HCT116 (cell line): ENCODE measurements around the gene DNLZ. TPM values are rescaled to one million over a fixed set of nuclear protein-coding genes. Genes with fewer than 3 reads are reported as not detected.
A peak's percentile ranks its signal among the peaks of the same experiment; 100 is the strongest.

Source experiments
- ATAC-seq: fragments of 200-7000 bp; cut with Tn5 transposase; 2 replicates; pipeline ENCODE4 v1.9.1; 2020; ENCODE audit warnings: mild to moderate bottlenecking, moderate library complexity
- BruUV-seq: library from RNA; stranded (reverse); fragments of 400-500 nt; replicated peaks from 2 replicates; lab custom pipeline; 2021; lab: Mats Ljungman, UMichigan
- CTCF ChIA-PET: fragments of 300-600 bp; sonication (Branson Sonifier 250); formaldehyde crosslinking; loops from one replicate; lab custom pipeline; 2021; ENCODE audit warnings: antibody characterized with exemption; lab: Charles Lee
- POLR2A ChIA-PET: fragments of 300-600, 350-600 bp; sonication (Branson Sonifier 250); formaldehyde crosslinking; loops from one replicate; lab custom pipeline; 2021; ENCODE audit warnings: antibody characterized with exemption; lab: Charles Lee
- RAD21 ChIA-PET, 2 experiments: fragments of 300-600 bp; sonication (Branson Sonifier 250); formaldehyde crosslinking; loops; one replicate each; lab custom pipeline; 2023; ENCODE audit warnings: low total read pairs in 2 of 2; ENCODE audit not compliant: uncharacterized antibody in 2 of 2, unreplicated experiment in 2 of 2, low non-redundant PET in 1 of 2; lab: Charles Lee
- DNase-seq: peaks from one replicate; pipeline ENCODE4 v3.0.0-alpha.2; 2010; ENCODE audit warnings: low read depth, low spot score
- H2AFZ ChIP-seq: fragments of 200-600 bp; shearing (Covaris generic), sonication (generic); 2 replicates; pipeline ENCODE4 v1.6.1; 2017; ENCODE audit warnings: low read depth, mixed run types, mixed read lengths, antibody characterized with exemption, low read length; ENCODE audit not compliant: poor library complexity, severe bottlenecking
- H3K27ac ChIP-seq: 2 replicates; pipeline ENCODE4 v1.5.1; 2012; ENCODE audit warnings: low read depth, low read length
- H3K27me3 ChIP-seq: fragments of 200-600 bp; sonication (generic); 2 replicates; pipeline ENCODE4 v1.6.1; 2016; ENCODE audit warnings: mixed run types, low read length, mixed read lengths; ENCODE audit not compliant: insufficient read depth
- H3K36me3 ChIP-seq, 2 experiments: fragments of 200-500 bp in 1 of 2; fragments of 200-600 bp in 1 of 2; sonication (Bioruptor generic) in 1 of 2; sonication (generic) in 1 of 2; 2 replicates each; pipeline versions ENCODE4 v1.5.1 to v1.6.1; 2014 to 2016; ENCODE audit warnings: low read length in 2 of 2, inconsistent platforms in 1 of 2, mixed read lengths in 1 of 2, mixed run types in 1 of 2; ENCODE audit not compliant: insufficient read depth in 2 of 2, control insufficient read depth in 1 of 2
- H3K4me1 ChIP-seq, 2 experiments: fragments of 200-600 bp in 1 of 2; sonication (generic) in 1 of 2; 2 replicates each; pipeline versions ENCODE4 v1.5.1 to v1.6.1; 2012 to 2017; ENCODE audit warnings: low read length in 2 of 2, inconsistent platforms in 1 of 2, mild to moderate bottlenecking in 1 of 2, mixed read lengths in 1 of 2, mixed run types in 1 of 2, moderate library complexity in 1 of 2; ENCODE audit not compliant: insufficient read depth in 2 of 2, control insufficient read depth in 1 of 2
- H3K4me2 ChIP-seq: fragments of 200-600 bp; sonication (generic); 2 replicates; pipeline ENCODE4 v1.6.1; 2017; ENCODE audit warnings: mixed run types, low read length, mixed read lengths
- H3K4me3 ChIP-seq, 2 experiments: fragments of 200-600 bp in 1 of 2; sonication (generic) in 1 of 2; replicated peaks in 1 of 2; 2 replicates each; pipeline ENCODE4 v1.5.1; 2011 to 2016; ENCODE audit warnings: low read length in 2 of 2, control low read depth in 1 of 2, low read depth in 1 of 2, mild to moderate bottlenecking in 1 of 2, mixed read lengths in 1 of 2, mixed run types in 1 of 2
- H3K79me2 ChIP-seq: fragments of 200-600 bp; sonication (generic); 2 replicates; pipeline ENCODE4 v1.6.1; 2017; ENCODE audit warnings: mild to moderate bottlenecking, mixed run types, low read length, moderate library complexity, mixed read lengths; ENCODE audit not compliant: insufficient read depth
- H3K9ac ChIP-seq: fragments of 200-600 bp; sonication (generic); 2 replicates; pipeline ENCODE4 v1.6.1; 2016; ENCODE audit warnings: low read length, mixed read lengths
- H3K9me2 ChIP-seq: fragments of 200-600 bp; sonication (generic), shearing (Covaris generic); 2 replicates; pipeline ENCODE4 v1.6.1; 2017; ENCODE audit warnings: mixed run types, mild to moderate bottlenecking, moderate library complexity; ENCODE audit not compliant: insufficient read depth
- H3K9me3 ChIP-seq, 2 experiments: fragments of 200-500 bp in 1 of 2; fragments of 200-600 bp in 1 of 2; sonication (Bioruptor generic) in 1 of 2; sonication (generic) in 1 of 2; 2 replicates each; pipeline ENCODE4 v1.6.1; 2014 to 2017; ENCODE audit warnings: low read length in 2 of 2, mixed read lengths in 2 of 2, inconsistent platforms in 1 of 2, low read depth in 1 of 2, mild to moderate bottlenecking in 1 of 2, mixed run types in 1 of 2, moderate library complexity in 1 of 2; ENCODE audit not compliant: control insufficient read depth in 1 of 2, insufficient read depth in 1 of 2
- H4K20me1 ChIP-seq: fragments of 200-600 bp; sonication (generic), shearing (Covaris generic); 2 replicates; pipeline ENCODE4 v1.6.1; 2017; ENCODE audit warnings: mixed run types, mild to moderate bottlenecking, moderate library complexity; ENCODE audit not compliant: insufficient read depth
- CBX3 ChIP-seq: IDR thresholded peaks from 2 replicates; pipeline ENCODE4 v1.6.1; 2012; ENCODE audit warnings: low read depth
- EGR1 ChIP-seq: IDR thresholded peaks from 2 replicates; pipeline ENCODE4 v1.6.1; 2012; ENCODE audit warnings: low read depth
- EZH2 ChIP-seq: fragments of 200-600 bp; sonication (generic); IDR thresholded peaks from 2 replicates; pipeline ENCODE4 v1.6.1; 2017; ENCODE audit warnings: antibody characterized with exemption, mixed run types
- EZH2phosphoT487 ChIP-seq: fragments of 200-600 bp; IDR thresholded peaks from 2 replicates; pipeline ENCODE4 v1.6.1; 2018; ENCODE audit warnings: antibody characterized with exemption, borderline replicate concordance
- FOSL1 ChIP-seq: IDR thresholded peaks from 2 replicates; pipeline ENCODE4 v1.6.1; 2012; ENCODE audit warnings: low read depth
- JUND ChIP-seq: IDR thresholded peaks from 2 replicates; pipeline ENCODE4 v1.6.1; 2012
- POLR2A ChIP-seq: IDR thresholded peaks from 2 replicates; pipeline ENCODE4 v1.7.0; 2011; ENCODE audit warnings: borderline replicate concordance; ENCODE audit not compliant: insufficient read depth, insufficient read length; ENCODE audit errors: extremely low read depth
- POLR2AphosphoS5 ChIP-seq: IDR thresholded peaks from 2 replicates; pipeline ENCODE4 v1.6.1; 2011; ENCODE audit warnings: mild to moderate bottlenecking, low read depth, low read length, moderate library complexity
- RAD21 ChIP-seq: IDR thresholded peaks from 2 replicates; pipeline ENCODE4 v1.6.1; 2012; ENCODE audit warnings: low read depth, mild to moderate bottlenecking
- SP1 ChIP-seq: IDR thresholded peaks from 2 replicates; pipeline ENCODE4 v1.6.1; 2012; ENCODE audit warnings: low read depth
- SRF ChIP-seq: IDR thresholded peaks from 2 replicates; pipeline ENCODE4 v1.6.1; 2012; ENCODE audit warnings: low read depth
- ZFX ChIP-seq: fragments of 450-650 bp; IDR thresholded peaks from 2 replicates; pipeline ENCODE4 v1.6.1; 2017
- intact Hi-C: fragments of 100-400 bp; cut with micrococcal nuclease; formaldehyde crosslinking; loops from 2 replicates; pipeline ENCODE4 v1.10.0; 2022
- total RNA-seq: library from RNA; stranded (reverse); gene quantifications from one replicate; pipeline ENCODE4 v1.2.1, GENCODE V29; 2021; ENCODE audit not compliant: unreplicated experiment
- TF ChIP-seq, protein P1 (sequence below): IDR thresholded peaks from 2 replicates; pipeline ENCODE4 v1.6.1; 2012
- TF ChIP-seq, protein P2 (sequence below), 3 experiments: fragments of 200-600 bp in 1 of 3; sonication (generic) in 1 of 3; IDR thresholded peaks in 2 of 3; conservative IDR thresholded peaks in 1 of 3; 2 replicates each; pipeline ENCODE4 v1.5.1; 2012 to 2017; ENCODE audit warnings: low read depth in 2 of 3, low read length in 2 of 3, antibody characterized with exemption in 1 of 3, borderline replicate concordance in 1 of 3, control low read depth in 1 of 3, mild to moderate bottlenecking in 1 of 3, mixed read lengths in 1 of 3, mixed run types in 1 of 3, moderate library complexity in 1 of 3; ENCODE audit not compliant: insufficient read depth in 1 of 3
- TF ChIP-seq, protein P3 (sequence below): IDR thresholded peaks from 2 replicates; pipeline ENCODE4 v1.6.1; 2012

DNLZ gene
- total RNA-seq, 1 experiment from 2014 or later, result 21.9 TPM

DNA sequence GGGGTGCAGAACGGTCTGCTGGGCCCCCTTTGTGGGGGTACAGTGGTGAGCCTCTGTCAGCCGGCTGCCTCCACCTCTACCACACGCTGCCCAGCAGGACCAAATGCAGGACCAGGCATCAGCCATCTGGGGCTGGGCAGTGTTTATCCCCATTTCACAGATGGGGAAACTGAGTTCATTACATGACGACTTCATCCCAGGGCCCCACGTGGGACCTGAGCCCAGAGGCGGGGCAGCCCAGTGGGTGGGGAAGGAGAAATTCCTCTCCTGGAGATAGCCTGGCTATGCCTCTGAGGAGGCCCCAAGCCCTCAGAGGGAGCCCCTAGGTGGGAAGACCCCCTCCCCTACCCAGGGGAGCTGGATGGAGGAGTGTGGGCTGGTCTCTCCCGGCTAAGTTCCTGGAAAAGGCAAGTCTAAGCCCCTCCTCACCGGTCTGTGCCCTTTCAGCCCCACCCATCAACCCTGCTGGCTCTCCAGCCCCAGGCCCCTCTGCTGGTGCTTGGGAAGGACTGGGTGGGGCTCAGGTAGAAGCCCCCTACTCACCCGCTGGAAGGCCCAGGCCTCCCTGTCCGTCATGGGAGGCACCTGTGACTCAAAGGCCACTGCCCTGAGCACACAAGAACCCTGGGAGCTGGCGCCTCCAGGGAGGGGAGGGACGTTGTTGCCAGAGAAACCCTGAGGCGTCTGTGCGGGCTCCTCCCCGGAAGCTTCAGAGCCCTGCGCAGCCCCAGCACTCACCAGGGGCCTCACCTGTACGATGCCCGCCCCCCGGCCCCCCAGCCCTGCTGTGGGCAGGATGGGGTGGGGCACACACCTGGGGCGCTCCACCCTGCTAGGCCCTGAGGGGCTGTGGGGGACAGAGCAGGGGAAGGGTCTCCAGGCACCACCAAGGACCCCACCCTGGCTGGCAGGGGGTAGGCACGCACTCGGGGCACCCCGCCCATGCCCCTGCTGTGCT lies 52.2 kb downstream of the DNLZ start:
- CTCF ChIA-PET, result interaction anchor here (1.1 to 2.5 kb wide), 3 partner anchors 12 to 89 kb away, joined by 3 to 8 read pairs (median 4); no protein-coding TSS in a partner anchor
- Histone ChIP-seq H3K9me3 (peaks cover 10 to 22% of the 10 kb centered on the region in 2 experiments; a peak in 2 of 4 replicates), H3K79me2 (no peaks in the 10 kb centered on the region), H3K9me2 (no peaks in the 10 kb centered on the region), H3K4me3 (peak overlapping the region; percentile 48 to 52), H3K9ac (peak overlapping the region; percentile 51), H2AFZ (no peak overlapping the region), H3K4me2 (peak overlapping the region; percentile 76), H3K4me1 (peaks cover 13 to 19% of the 10 kb centered on the region in 2 experiments), H3K36me3 (no peaks in the 10 kb centered on the region), H4K20me1 (no peaks in the 10 kb centered on the region), H3K27me3 (no peaks in the 10 kb centered on the region), H3K27ac (peak overlapping the region; percentile 70)
- POLR2A ChIA-PET, result interaction anchor here (0.8 kb wide), 1 partner anchor 13 kb away, joined by 3 read pairs; no protein-coding TSS in a partner anchor
- RAD21 ChIA-PET, result no interaction called here
- TF ChIP-seq, protein P1, sequence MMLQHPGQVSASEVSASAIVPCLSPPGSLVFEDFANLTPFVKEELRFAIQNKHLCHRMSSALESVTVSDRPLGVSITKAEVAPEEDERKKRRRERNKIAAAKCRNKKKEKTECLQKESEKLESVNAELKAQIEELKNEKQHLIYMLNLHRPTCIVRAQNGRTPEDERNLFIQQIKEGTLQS, result no peak
- TF ChIP-seq POLR2AphosphoS5, result peak; percentile 68
- intact Hi-C loops, result loop anchor here (1.0 kb wide), 1 partner anchor 89 kb away; the partner anchor contains the start of gene SNAPC4
- peak; percentile 47 for DNase-seq
- TSS peak; percentile 60 for BruUV-seq
- ATAC-seq, result peak; percentile 88

DNA sequence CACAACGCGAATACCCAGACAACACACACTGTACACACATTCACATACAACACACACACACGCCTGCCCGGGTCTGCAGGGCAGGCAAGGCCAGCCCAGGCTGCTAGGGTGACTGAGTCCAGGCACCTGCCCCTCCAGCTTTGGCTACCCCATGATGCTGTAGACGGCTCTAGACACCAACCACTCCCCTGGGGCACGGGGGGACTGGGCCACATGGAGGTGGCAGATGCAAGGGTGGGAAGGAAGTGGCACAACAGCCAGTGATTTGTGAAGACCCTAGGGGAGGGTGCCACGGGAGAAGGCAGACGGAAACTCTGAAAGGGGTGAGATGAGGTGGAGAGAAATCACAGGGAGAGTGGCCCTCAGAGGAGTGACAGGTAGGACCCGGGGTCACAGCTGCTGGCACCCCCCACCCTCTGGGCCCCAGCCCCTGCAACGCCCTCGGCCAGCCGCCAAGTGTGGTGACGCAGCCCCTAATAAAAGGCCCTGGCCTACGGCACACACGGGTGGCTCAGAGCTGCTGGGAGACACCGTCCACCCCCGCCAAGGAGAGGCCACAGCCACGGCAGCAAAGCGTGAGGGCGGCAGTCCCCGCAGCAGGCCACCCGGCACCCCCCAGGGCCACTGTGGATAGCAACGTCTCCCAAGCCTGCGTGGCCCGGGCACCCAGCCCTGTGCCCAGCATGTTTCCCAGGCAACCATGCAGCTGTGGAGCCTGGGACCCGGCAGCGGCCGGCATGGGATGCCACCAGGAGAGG lies 53.1 kb downstream of the DNLZ start:
- TF ChIP-seq, protein P1, result no peak
- TF ChIP-seq, protein P2, sequence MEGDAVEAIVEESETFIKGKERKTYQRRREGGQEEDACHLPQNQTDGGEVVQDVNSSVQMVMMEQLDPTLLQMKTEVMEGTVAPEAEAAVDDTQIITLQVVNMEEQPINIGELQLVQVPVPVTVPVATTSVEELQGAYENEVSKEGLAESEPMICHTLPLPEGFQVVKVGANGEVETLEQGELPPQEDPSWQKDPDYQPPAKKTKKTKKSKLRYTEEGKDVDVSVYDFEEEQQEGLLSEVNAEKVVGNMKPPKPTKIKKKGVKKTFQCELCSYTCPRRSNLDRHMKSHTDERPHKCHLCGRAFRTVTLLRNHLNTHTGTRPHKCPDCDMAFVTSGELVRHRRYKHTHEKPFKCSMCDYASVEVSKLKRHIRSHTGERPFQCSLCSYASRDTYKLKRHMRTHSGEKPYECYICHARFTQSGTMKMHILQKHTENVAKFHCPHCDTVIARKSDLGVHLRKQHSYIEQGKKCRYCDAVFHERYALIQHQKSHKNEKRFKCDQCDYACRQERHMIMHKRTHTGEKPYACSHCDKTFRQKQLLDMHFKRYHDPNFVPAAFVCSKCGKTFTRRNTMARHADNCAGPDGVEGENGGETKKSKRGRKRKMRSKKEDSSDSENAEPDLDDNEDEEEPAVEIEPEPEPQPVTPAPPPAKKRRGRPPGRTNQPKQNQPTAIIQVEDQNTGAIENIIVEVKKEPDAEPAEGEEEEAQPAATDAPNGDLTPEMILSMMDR (IDR thresholded peaks at IDR 0.05 in 2 of 3, conservative IDR thresholded peaks at IDR 0.05 in 1 of 3; ENCODE audit: borderline replicate concordance in 1 of 3, insufficient read depth in 1 of 3, low read depth in 2 of 3, low read length in 2 of 3), result no peak
- no peak for TF ChIP-seq EZH2
- no peak for TF ChIP-seq ZFX
- no peak for TF ChIP-seq CBX3
- no peak for TF ChIP-seq SRF
- no peak for TF ChIP-seq SP1
- TF ChIP-seq, protein P3, sequence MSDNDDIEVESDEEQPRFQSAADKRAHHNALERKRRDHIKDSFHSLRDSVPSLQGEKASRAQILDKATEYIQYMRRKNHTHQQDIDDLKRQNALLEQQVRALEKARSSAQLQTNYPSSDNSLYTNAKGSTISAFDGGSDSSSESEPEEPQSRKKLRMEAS, result no peak
- TF ChIP-seq JUND, result no peak
- no peak for TF ChIP-seq RAD21
- TF ChIP-seq EZH2phosphoT487, result no peak
- TF ChIP-seq FOSL1, result no peak
- TF ChIP-seq POLR2AphosphoS5, result no peak
- TF ChIP-seq EGR1, result no peak
- TF ChIP-seq POLR2A, result no peak
- Histone ChIP-seq H4K20me1 (no peaks in the 10 kb centered on the region), H3K4me3 (peak overlapping the region; percentile 48 to 52; a peak in 3 of 4 replicates), H3K4me1 (peaks cover 13 to 19% of the 10 kb centered on the region in 2 experiments), H3K9me3 (peaks cover 6 to 15% of the 10 kb centered on the region in 2 experiments; a peak in 2 of 4 replicates), H3K4me2 (peak overlapping the region; percentile 76), H3K9me2 (no peaks in the 10 kb centered on the region), H3K9ac (no peak overlapping the region; the same call in 1 of the 2 replicates), H3K79me2 (no peaks in the 10 kb centered on the region), H2AFZ (no peak overlapping the region), H3K27me3 (no peaks in the 10 kb centered on the region), H3K27ac (peak overlapping the region; percentile 70; the same call in 1 of the 2 replicates), H3K36me3 (no peaks in the 10 kb centered on the region)
- ChIA-PET RAD21 (no interaction called here), CTCF (interaction anchor here (2.5 kb wide), 1 partner anchor 13 kb away, joined by 8 read pairs; no protein-coding TSS in a partner anchor), POLR2A (no interaction called here)
- intact Hi-C loops, result no loop called here
- ATAC-seq, result no peak
- BruUV-seq, result no TSS peak
- DNase-seq, result no peak
